Stimulated activated naive CD8-positive, alpha-beta T cell treated with anti-CD3 and anti-CD28 coated beads, Interleukin-15, Interleukin-2, amounts not matched to agents 100 ng/mL and 50 ng/mL, for 24 hours (primary cell): ENCODE measurements around the gene LY6G6C.
A peak's percentile ranks its signal among the peaks of the same experiment; 100 is the strongest.
"Not testable (repeated sequence)": the region's sequence is repeated elsewhere in the genome, so short reads cannot be mapped to it uniquely, and the experiment has no call there.

Source experiments
- H3K27ac Mint-ChIP-seq: one replicate; pipeline ENCODE4 v1.8.0; 2021; ENCODE audit warnings: mild to moderate bottlenecking, mixed read lengths
- H3K27me3 Mint-ChIP-seq: one replicate; pipeline ENCODE4 v1.8.0; 2021; ENCODE audit warnings: mixed read lengths
- H3K36me3 Mint-ChIP-seq: one replicate; pipeline ENCODE4 v1.8.0; 2021; ENCODE audit warnings: low read depth, mixed read lengths
- H3K4me1 Mint-ChIP-seq: one replicate; pipeline ENCODE4 v1.8.0; 2021; ENCODE audit warnings: low read depth, mixed read lengths
- H3K4me3 Mint-ChIP-seq: one replicate; pipeline ENCODE4 v1.8.0; 2021; ENCODE audit warnings: mild to moderate bottlenecking, mixed read lengths
- H3K9me3 Mint-ChIP-seq: one replicate; pipeline ENCODE4 v1.8.0; 2021; ENCODE audit warnings: mixed read lengths

The LY6G6C gene

GRCh38 chr6:31709157-31709556 is 12.4 kb downstream of the LY6G6C start:
- not testable (repeated sequence) for H3K27me3 Mint-ChIP-seq, H3K27ac Mint-ChIP-seq, H3K4me3 Mint-ChIP-seq, H3K9me3 Mint-ChIP-seq, H3K36me3 Mint-ChIP-seq
- H3K4me1 Mint-ChIP-seq = peaks cover 14% of the 10 kb centered on the region

DNA sequence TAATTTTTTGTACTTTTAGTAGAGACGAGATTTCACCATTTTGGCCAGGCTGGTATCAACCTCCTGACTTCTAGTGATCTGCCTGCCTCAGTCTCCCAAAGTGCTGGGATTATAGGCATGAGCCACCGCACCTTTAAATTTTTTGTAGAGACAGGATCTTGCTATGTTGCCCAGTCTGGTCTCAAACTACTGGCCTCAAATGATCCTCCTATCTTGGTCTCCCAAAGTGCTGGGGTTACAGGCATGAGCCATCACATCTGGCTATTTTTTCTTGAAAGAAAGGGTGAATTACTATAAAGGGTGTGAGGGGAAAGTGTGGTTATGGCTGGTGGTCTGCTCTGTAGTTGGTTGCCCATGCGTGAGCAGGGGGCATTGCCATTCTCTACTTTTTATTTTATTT is 13.3 kb downstream of the LY6G6C start:
- no peaks in the 10 kb centered on the region for H3K27me3 Mint-ChIP-seq
- peaks cover 14% of the 10 kb centered on the region for H3K4me1 Mint-ChIP-seq

DNA sequence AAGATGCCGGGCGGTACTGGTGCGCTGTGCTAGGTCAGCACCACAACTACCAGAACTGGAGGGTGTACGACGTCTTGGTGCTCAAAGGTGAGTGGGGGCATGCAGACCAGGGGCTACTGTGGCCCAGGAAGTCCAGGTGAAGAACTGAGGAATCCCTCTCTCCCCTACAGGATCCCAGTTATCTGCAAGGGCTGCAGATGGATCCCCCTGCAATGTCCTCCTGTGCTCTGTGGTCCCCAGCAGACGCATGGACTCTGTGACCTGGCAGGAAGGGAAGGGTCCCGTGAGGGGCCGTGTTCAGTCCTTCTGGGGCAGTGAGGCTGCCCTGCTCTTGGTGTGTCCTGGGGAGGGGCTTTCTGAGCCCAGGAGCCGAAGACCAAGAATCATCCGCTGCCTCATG is 13.8 kb downstream of the LY6G6C start:
- Mint-ChIP-seq H3K27ac (no peak overlapping the region), H3K36me3 (no peaks in the 10 kb centered on the region), H3K9me3 (no peaks in the 10 kb centered on the region)

More for the DNA sequence above, 13.3 kb downstream of the LY6G6C start:
- Mint-ChIP-seq H3K9me3 (no peaks in the 10 kb centered on the region), H3K36me3 (no peaks in the 10 kb centered on the region), H3K4me3 (no peak overlapping the region), H3K27ac (no peak overlapping the region)

DNA sequence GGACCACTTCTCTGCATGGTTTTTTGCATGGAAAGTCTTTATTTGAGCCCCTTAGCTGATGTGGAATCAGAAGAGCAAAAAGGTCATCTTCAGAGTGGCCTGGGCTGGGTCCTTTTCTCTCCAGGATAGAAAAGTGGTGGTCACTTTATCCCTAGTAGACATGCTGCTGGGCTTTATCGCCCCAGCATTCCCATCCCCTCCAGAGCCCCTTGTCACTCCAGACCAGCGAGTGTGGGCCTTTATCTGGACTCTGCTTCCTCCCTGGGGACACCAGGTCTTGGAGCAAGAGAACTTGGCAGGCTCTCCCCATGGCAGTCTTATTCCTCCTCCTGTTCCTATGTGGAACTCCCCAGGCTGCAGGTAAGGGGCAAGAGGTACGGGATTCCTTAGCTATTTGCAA is 14.9 kb downstream of the LY6G6C start, which contains the start of gene LY6G6F:
Gene LY6G6F (plus strand): TSS at position 268 of the 400 bp plus-strand sequence. CDS start 41 bp downstream, at position 309.
- Mint-ChIP-seq H3K4me1 (peaks cover 22% of the 10 kb centered on the region), H3K27ac (no peak within 1 kb of the TSS), H3K9me3 (no peaks in the 10 kb centered on the region)

More for the DNA sequence above, 13.8 kb downstream of the LY6G6C start:
- no peak overlapping the region for H3K4me3 Mint-ChIP-seq
- peaks cover 14% of the 10 kb centered on the region for H3K4me1 Mint-ChIP-seq
- H3K27me3 Mint-ChIP-seq = no peaks in the 10 kb centered on the region

DNA sequence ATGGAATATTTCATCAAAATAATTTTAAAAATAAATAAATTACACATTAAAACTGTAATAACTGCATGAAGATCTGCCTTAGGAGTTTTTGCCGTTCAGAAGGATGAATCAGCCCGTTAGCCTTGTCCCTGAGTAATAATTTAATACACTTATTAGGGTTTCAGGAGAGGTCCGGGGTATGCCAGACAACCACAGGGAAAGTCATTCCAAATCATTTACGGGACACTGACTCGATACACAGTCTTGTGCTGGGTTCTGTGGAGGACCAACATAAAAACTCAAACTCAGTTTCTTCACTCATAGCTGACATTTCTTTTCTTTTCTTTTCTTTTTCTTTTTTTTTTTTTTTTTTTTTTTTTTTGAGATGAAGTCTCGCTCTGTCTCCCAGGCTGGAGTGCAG is 15.6 kb downstream of the LY6G6C start:
- H3K36me3 Mint-ChIP-seq = peaks cover 4% of the 10 kb centered on the region
- no peaks in the 10 kb centered on the region for H3K27me3 Mint-ChIP-seq
- H3K27ac Mint-ChIP-seq = no peak overlapping the region
- no peaks in the 10 kb centered on the region for H3K9me3 Mint-ChIP-seq
- H3K4me3 Mint-ChIP-seq = no peak overlapping the region
- H3K4me1 Mint-ChIP-seq = peaks cover 23% of the 10 kb centered on the region

More for the DNA sequence above, 14.9 kb downstream of the LY6G6C start, which contains the start of gene LY6G6F:
- Mint-ChIP-seq H3K27me3 (no peaks in the 10 kb centered on the region), H3K4me3 (no peak within 1 kb of the TSS), H3K36me3 (no peaks in the 10 kb centered on the region)

GRCh38 chr6:31702819-31703716 is 18.5 kb downstream of the LY6G6C start, which contains the start of gene ABHD16A:
Gene ABHD16A, minus strand, starts transcription at chr6:31703324. Its CDS starts 43 bp downstream, at chr6:31703281.
- Mint-ChIP-seq H3K4me3 (peak within 1 kb of the TSS; percentile 100), H3K4me1 (peaks cover 22% of the 10 kb centered on the region), H3K36me3 (peaks cover 11% of the 10 kb centered on the region), H3K27ac (peak within 1 kb of the TSS; percentile 98), H3K27me3 (no peaks in the 10 kb centered on the region), H3K9me3 (no peaks in the 10 kb centered on the region)

DNA sequence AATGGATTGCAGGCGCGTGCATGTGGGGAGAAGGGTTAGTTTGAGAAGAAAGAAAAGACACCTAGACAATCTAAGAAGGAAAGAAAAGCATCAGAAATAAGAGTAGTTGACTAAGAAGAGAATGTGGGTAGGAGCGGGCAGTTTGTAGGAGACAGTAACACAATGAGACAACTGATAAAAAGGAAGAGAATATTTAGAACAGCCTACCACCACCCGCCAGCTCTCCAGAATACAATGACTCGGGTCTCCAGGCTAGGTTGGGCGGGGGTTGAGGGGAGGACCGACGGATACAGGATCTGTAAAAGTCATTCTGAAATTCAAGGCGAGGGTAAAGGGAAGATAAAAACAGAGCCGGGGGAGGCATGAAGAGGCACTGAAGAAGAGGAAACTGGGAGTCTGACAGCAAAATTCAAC is 19.1 kb downstream of the LY6G6C start:
- H3K4me1 Mint-ChIP-seq = peaks cover 29% of the 10 kb centered on the region
- no peaks in the 10 kb centered on the region for H3K27me3 Mint-ChIP-seq
- H3K4me3 Mint-ChIP-seq = peak overlapping the region; percentile 100
- H3K36me3 Mint-ChIP-seq = peaks cover 17% of the 10 kb centered on the region
- H3K9me3 Mint-ChIP-seq = no peaks in the 10 kb centered on the region
- peak overlapping the region; percentile 98 for H3K27ac Mint-ChIP-seq

GRCh38 chr6:31701666-31702404 is 19.7 kb downstream of the LY6G6C start:
- Mint-ChIP-seq H3K4me1 (peaks cover 31% of the 10 kb centered on the region), H3K27ac (peak overlapping the region; percentile 98), H3K36me3 (peaks cover 21% of the 10 kb centered on the region), H3K4me3 (peak overlapping the region; percentile 100), H3K9me3 (no peaks in the 10 kb centered on the region), H3K27me3 (no peaks in the 10 kb centered on the region)

DNA sequence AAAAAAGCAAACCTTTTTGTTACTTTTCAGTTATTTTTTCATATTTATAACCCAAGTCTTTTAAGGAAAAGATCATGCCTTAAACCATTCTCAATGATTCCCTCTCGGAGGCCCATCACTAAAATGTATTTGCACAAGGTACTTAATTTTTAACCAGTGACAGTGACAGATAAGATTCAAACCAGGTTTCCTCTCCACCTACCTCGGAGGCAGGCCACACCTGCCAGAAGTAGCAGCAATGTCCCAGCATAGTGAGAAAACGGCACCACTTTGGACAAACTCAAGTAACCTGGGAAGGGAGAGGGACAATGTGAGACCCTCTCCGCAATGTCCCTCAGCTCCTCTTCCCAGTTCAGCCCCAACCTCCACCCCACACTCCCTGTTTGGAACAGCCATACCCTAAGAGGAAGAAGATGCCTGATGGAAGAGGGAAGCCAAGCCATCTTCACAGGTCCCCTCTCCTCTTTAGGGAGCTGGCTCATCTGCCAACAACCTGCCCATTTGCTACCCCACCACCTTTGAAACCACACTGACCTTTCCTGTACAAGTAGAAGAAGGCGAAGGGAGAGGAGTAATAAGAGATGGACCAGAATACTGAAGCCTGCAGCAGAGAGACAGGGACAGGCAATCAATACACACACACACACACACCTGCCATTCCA is 20.7 kb downstream of the LY6G6C start:
- H3K4me1 Mint-ChIP-seq = peaks cover 31% of the 10 kb centered on the region
- H3K4me3 Mint-ChIP-seq = peak overlapping the region; percentile 100
- no peaks in the 10 kb centered on the region for H3K27me3 Mint-ChIP-seq
- H3K36me3 Mint-ChIP-seq = peaks cover 26% of the 10 kb centered on the region
- H3K27ac Mint-ChIP-seq = peak overlapping the region; percentile 32
- no peaks in the 10 kb centered on the region for H3K9me3 Mint-ChIP-seq

- H3K4me1 Mint-ChIP-seq = peaks cover 27% of the 10 kb centered on the region
- H3K4me3 Mint-ChIP-seq = no peak overlapping the region
- no peaks in the 10 kb centered on the region for H3K9me3 Mint-ChIP-seq
- H3K27ac Mint-ChIP-seq = peak overlapping the region; percentile 26
- H3K36me3 Mint-ChIP-seq = peaks cover 42% of the 10 kb centered on the region
- no peaks in the 10 kb centered on the region for H3K27me3 Mint-ChIP-seq
Measured at GRCh38 chr6:31697555-31697954, 24.0 kb downstream of the LY6G6C start.

DNA sequence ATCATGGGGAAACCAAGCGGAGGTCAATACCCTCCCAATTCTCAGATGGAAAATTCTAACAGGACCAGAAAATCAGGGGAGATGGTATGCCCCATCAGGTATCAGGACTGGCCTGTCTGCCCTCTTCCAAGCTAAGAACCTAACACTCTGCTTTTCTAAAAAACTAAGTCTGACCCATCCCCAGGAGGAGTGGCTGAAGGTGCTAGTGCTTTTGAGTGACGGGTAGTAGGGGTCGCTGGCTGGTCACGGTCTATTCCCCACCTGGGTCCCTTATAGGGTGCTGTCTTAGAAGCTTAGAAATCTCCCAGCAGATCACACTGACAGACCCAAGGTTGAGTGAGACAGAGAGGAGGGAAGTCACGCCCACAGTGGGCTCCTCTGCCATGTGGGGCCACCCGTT is 28.0 kb downstream of the LY6G6C start:
- H3K4me3 Mint-ChIP-seq = no peak overlapping the region
- peaks cover 25% of the 10 kb centered on the region for H3K4me1 Mint-ChIP-seq
- H3K9me3 Mint-ChIP-seq = no peaks in the 10 kb centered on the region
- H3K27me3 Mint-ChIP-seq = no peaks in the 10 kb centered on the region
- H3K27ac Mint-ChIP-seq = no peak overlapping the region
- peaks cover 48% of the 10 kb centered on the region for H3K36me3 Mint-ChIP-seq

DNA sequence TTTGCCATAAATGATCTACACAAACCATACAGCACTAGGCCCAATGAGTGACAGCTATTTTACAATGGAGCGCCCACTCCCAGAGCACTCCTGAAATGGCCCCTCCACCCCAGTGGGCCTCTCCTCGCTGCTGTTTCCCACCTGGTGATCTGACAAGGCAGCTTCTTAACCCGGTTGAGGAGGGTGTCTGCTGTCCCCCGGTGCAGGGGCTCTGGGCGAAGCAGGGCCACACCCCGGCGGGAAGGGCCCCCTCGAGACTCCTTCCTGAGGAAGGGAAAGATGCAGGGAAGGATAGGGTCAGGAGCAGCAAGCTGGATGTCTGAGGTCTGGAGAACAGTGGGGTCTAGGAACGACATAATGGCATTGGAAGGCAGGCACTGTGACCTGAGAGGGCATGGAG is 28.7 kb downstream of the LY6G6C start:
- H3K9me3 Mint-ChIP-seq = no peaks in the 10 kb centered on the region
- H3K4me1 Mint-ChIP-seq = peaks cover 23% of the 10 kb centered on the region
- no peak overlapping the region for H3K27ac Mint-ChIP-seq
- no peak overlapping the region for H3K4me3 Mint-ChIP-seq
- peaks cover 47% of the 10 kb centered on the region for H3K36me3 Mint-ChIP-seq
- no peaks in the 10 kb centered on the region for H3K27me3 Mint-ChIP-seq

- Mint-ChIP-seq H3K4me3 (no peak overlapping the region), H3K36me3 (peaks cover 45% of the 10 kb centered on the region), H3K27me3 (no peaks in the 10 kb centered on the region), H3K4me1 (peaks cover 17% of the 10 kb centered on the region), H3K27ac (no peak overlapping the region), H3K9me3 (no peaks in the 10 kb centered on the region)
Measured at GRCh38 chr6:31692353-31692752, 29.2 kb downstream of the LY6G6C start.

DNA sequence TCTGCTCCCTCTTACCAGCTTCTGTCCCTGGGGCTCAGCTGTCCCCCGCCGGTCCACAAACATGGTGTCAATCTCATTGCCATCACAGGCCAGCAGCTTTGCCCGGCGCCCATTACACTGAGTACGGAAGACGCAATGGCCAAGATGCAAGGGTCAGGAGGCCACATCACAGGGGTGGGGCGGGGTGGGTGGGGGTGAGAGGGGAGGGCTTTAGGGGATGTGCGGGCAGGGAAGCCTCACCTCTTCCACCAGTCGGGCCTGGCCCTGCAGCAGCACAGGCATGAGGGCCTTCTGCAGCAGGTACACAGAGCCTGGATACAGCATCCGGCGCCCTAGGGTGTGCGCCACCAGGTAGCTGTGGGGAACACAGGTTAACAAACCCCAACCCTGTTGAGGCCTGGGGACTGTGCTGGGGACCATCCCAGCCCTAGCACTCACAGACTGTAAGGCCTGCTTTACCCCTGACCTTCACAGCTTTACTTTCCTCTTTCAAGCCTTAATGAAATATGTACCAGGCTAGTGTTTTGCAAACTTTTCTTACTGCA is 29.9 kb downstream of the LY6G6C start:
- peaks cover 16% of the 10 kb centered on the region for H3K4me1 Mint-ChIP-seq
- H3K27ac Mint-ChIP-seq = no peak overlapping the region
- no peaks in the 10 kb centered on the region for H3K9me3 Mint-ChIP-seq
- H3K36me3 Mint-ChIP-seq = peaks cover 45% of the 10 kb centered on the region
- H3K4me3 Mint-ChIP-seq = no peak overlapping the region
- no peaks in the 10 kb centered on the region for H3K27me3 Mint-ChIP-seq
